ENCODE data around the gene MSANTD7.
"Not testable (repeated sequence)": the region's sequence is repeated elsewhere in the genome, so short reads cannot be mapped to it uniquely, and the experiment has no call there.

MSANTD7 gene

GRCh38 chr10:14838582-14839304, 637 bp downstream of the MSANTD7 start:
- DNase-seq, result no peak

GRCh38 chr10:14839305-14839695, 1.2 kb downstream of the MSANTD7 start:
- no peak for DNase-seq

- no peak for DNase-seq
Observed at GRCh38 chr10:14840178-14840577, 2.1 kb downstream of the MSANTD7 start.

GRCh38 chr10:14843327-14843988, 5.4 kb downstream of the MSANTD7 start:
- no peak for DNase-seq

GRCh38 chr10:14844948-14845347, 6.8 kb downstream of the MSANTD7 start:
- no peak for DNase-seq

- DNase-seq, result no peak
Observed at GRCh38 chr10:14852236-14852635, 14.1 kb downstream of the MSANTD7 start.

GRCh38 chr10:14855453-14855852, 17.3 kb downstream of the MSANTD7 start:
- DNase-seq, result no peak

- DNase-seq, result no peak
Observed at GRCh38 chr10:14858338-14858960, 20.3 kb downstream of the MSANTD7 start.

GRCh38 chr10:14859043-14859442, 20.9 kb downstream of the MSANTD7 start:
- no peak for DNase-seq

GRCh38 chr10:14859775-14860174, 21.7 kb downstream of the MSANTD7 start:
- DNase-seq, result no peak

GRCh38 chr10:14860791-14861190, 22.7 kb downstream of the MSANTD7 start:
- DNase-seq, result no peak

- not testable (repeated sequence) for DNase-seq
Observed at GRCh38 chr10:14864466-14864865, 26.4 kb downstream of the MSANTD7 start.

GRCh38 chr10:14864871-14865270, 26.8 kb downstream of the MSANTD7 start:
- not testable (repeated sequence) for DNase-seq

GRCh38 chr10:14873090-14873760, 35.1 kb downstream of the MSANTD7 start:
- DNase-seq, result no peak

- DNase-seq, result no peak
Observed at GRCh38 chr10:14875941-14876340, 37.8 kb downstream of the MSANTD7 start.

- no peak for DNase-seq
Observed at GRCh38 chr10:14876764-14877163, 38.7 kb downstream of the MSANTD7 start.

- DNase-seq, result peak; percentile 86
Observed at GRCh38 chr10:14878266-14879123, 40.4 kb downstream of the MSANTD7 start, which contains the start of gene SUV39H2. Gene SUV39H2, plus strand, starts transcription at chr10:14878866. Its CDS starts 23 bp downstream, at chr10:14878889.

GRCh38 chr10:14879124-14879927, 41.2 kb downstream of the MSANTD7 start:
- peak; percentile 2 for DNase-seq

GRCh38 chr10:14879928-14880193, 41.8 kb downstream of the MSANTD7 start:
- no peak for DNase-seq

GRCh38 chr10:14880229-14880628, 42.1 kb downstream of the MSANTD7 start:
- DNase-seq, result no peak

GRCh38 chr10:14884082-14884481, 46.0 kb downstream of the MSANTD7 start:
- no peak for DNase-seq
